ENCODE results near the gene SSU72. TPM values are rescaled to one million over a fixed set of nuclear protein-coding genes. Genes with fewer than 3 reads are reported as not detected.

Gene SSU72
- total RNA-seq, 1 experiment from 2014 or later = 179 TPM

DNA sequence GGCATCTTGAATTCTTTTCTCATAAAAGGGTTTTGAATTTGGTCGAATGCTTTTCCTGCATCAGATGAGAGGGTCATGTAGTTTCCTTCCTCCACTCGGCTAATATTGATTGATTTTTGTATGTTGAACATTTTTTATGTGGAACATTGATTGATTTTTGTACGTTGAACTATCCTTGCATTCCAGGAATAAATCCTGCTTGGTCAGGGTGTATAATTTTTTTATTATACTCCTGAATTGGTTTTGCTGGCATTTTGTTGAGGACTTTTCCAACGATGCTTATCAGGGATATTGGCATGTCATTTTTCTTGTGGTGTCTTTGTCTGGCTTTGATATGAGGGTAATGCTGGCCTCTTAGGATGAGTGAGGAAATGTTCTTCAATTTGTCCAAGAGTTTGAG is 42.7 kb downstream of the SSU72 start:
- Histone ChIP-seq H3K56ac (ENCODE audit: insufficient read length, low read depth, low read length) (no peak overlapping the region), H4K20me1 (ENCODE audit: control insufficient read depth, insufficient read depth, insufficient read length) (no peaks in the 10 kb centered on the region), H2BK120ac (ENCODE audit: low read depth, low read length, poor library complexity, severe bottlenecking) (no peak overlapping the region), H3K27me3 (ENCODE audit: insufficient read depth, low read length) (no peaks in the 10 kb centered on the region), H3K27ac (ENCODE audit: insufficient read length, low read depth, low read length) (no peak overlapping the region), H3K4ac (ENCODE audit: low read depth, low read length) (no peak overlapping the region), H3K18ac (ENCODE audit: insufficient read length, low read depth, low read length) (no peak overlapping the region), H3K9me3 (ENCODE audit: control insufficient read depth, low read depth, low read length) (no peaks in the 10 kb centered on the region), H2BK15ac (ENCODE audit: low read depth, low read length) (no peak overlapping the region), H4K5ac (ENCODE audit: insufficient read length, low read depth, low read length) (no peak overlapping the region), H4K91ac (ENCODE audit: insufficient read length, low read depth, low read length) (no peak overlapping the region), H3K9ac (ENCODE audit: extremely low read depth, insufficient read length, low read length) (no peak overlapping the region), H4K8ac (replicated peaks; ENCODE audit: insufficient read length, low read depth, low read length) (no peak overlapping the region), H3K4me1 (ENCODE audit: insufficient read depth, low read length) (no peaks in the 10 kb centered on the region), H3K14ac (ENCODE audit: insufficient read depth, low read length) (no peak overlapping the region), H3T11ph (ENCODE audit: low read length) (no peak overlapping the region), H3K23ac (ENCODE audit: insufficient read length, low read depth, low read length) (no peak overlapping the region), H3K23me2 (ENCODE audit: insufficient read length, low read depth, low read length, poor library complexity, severe bottlenecking) (no peaks in the 10 kb centered on the region), H2AK5ac (ENCODE audit: insufficient read length, low read length) (no peak overlapping the region), H3K79me1 (ENCODE audit: insufficient read depth, low read depth, low read length, poor library complexity, severe bottlenecking) (no peaks in the 10 kb centered on the region), H3K4me2 (ENCODE audit: insufficient read depth, insufficient read length, low read length) (no peak overlapping the region), H2BK20ac (ENCODE audit: low read depth, low read length, poor library complexity, severe bottlenecking) (no peak overlapping the region), H2BK5ac (ENCODE audit: insufficient read length, low read length) (no peak overlapping the region), H2BK12ac (ENCODE audit: insufficient read length, low read depth, low read length) (no peak overlapping the region), H2AFZ (ENCODE audit: low read length) (no peak overlapping the region), H3K79me2 (ENCODE audit: insufficient read depth, low read length) (no peaks in the 10 kb centered on the region)
- DNase-seq = no peak
- Mint-ChIP-seq H3K27me3 (ENCODE audit: low read depth) (no peaks in the 10 kb centered on the region), H3K9me3 (peaks cover 7 to 8% of the 10 kb centered on the region in 2 experiments; a peak in 4 of 5 replicates), H3K36me3 (ENCODE audit: insufficient read depth in 1 of 3, low read depth in 3 of 3) (peaks cover 31 to 40% (median 38%) of the 10 kb centered on the region in 3 experiments), H3K4me1 (no peaks in the 10 kb centered on the region), H3K27ac (peak overlapping the region in 1 of 3 experiments; percentile 65; a peak in 1 of 7 replicates), H3K4me3 (no peak overlapping the region)
- WGBS (ENCODE audit: extremely low coverage, insufficient read length, low lambda C conversion rate) = no CpG with 5 or more reads among the region's 4 CpGs
- TF ChIP-seq CTCF (conservative IDR thresholded peaks at IDR 0.05) = no peak
